ENCODE measurements around the gene BMPR1A.

Gene BMPR1A

GRCh38 chr10:86898511-86898910 lies 142.1 kb downstream of the BMPR1A start:
- H3K4me3 ChIP-seq (replicated peaks; ENCODE audit: insufficient read depth, low read length): no peak overlapping the region
- TF ChIP-seq CTCF (IDR thresholded peaks at IDR 0.05; ENCODE audit: insufficient read depth, low read length) (no peak), SPI1 (IDR thresholded peaks at IDR 0.05; ENCODE audit: borderline replicate concordance, low read depth) (no peak), REST (IDR thresholded peaks at IDR 0.05; ENCODE audit: insufficient replicate concordance, low read depth) (no peak), POLR2AphosphoS5 (IDR thresholded peaks at IDR 0.05; ENCODE audit: low read depth) (no peak), GABPA (IDR thresholded peaks at IDR 0.05; ENCODE audit: low read depth) (no peak)
- H3K27me3 ChIP-seq (ENCODE audit: insufficient read depth, poor library complexity, severe bottlenecking): no peaks in the 10 kb centered on the region
- no peak overlapping the region for H3K27ac ChIP-seq (replicated peaks)
- no peak for DNase-seq (ENCODE audit: low read depth in 1 of 2, low spot score in 1 of 2)

- no peaks in the 10 kb centered on the region for H3K27me3 ChIP-seq (ENCODE audit: insufficient read depth, poor library complexity, severe bottlenecking)
- no peak for DNase-seq (ENCODE audit: low read depth in 1 of 2, low spot score in 1 of 2)
- no peak overlapping the region for H3K4me3 ChIP-seq (replicated peaks; ENCODE audit: insufficient read depth, low read length)
- H3K27ac ChIP-seq (replicated peaks): no peak overlapping the region
- TF ChIP-seq GABPA (IDR thresholded peaks at IDR 0.05; ENCODE audit: low read depth): no peak
- no peak for TF ChIP-seq POLR2AphosphoS5 (IDR thresholded peaks at IDR 0.05; ENCODE audit: low read depth)
- no peak for TF ChIP-seq REST (IDR thresholded peaks at IDR 0.05; ENCODE audit: insufficient replicate concordance, low read depth)
- TF ChIP-seq CTCF (IDR thresholded peaks at IDR 0.05; ENCODE audit: insufficient read depth, low read length): no peak
- TF ChIP-seq SPI1 (IDR thresholded peaks at IDR 0.05; ENCODE audit: borderline replicate concordance, low read depth): no peak
These were observed 142.7 kb downstream of the BMPR1A start for GRCh38 chr10:86899132-86899531.

GRCh38 chr10:86899670-86900276 lies 143.4 kb downstream of the BMPR1A start:
- Histone ChIP-seq H3K27me3 (ENCODE audit: insufficient read depth, poor library complexity, severe bottlenecking) (no peaks in the 10 kb centered on the region), H3K27ac (replicated peaks) (no peak overlapping the region), H3K4me3 (replicated peaks; ENCODE audit: insufficient read depth, low read length) (no peak overlapping the region)
- TF ChIP-seq CTCF (IDR thresholded peaks at IDR 0.05; ENCODE audit: insufficient read depth, low read length) (peak; percentile 47), GABPA (IDR thresholded peaks at IDR 0.05; ENCODE audit: low read depth) (no peak)
- peak in 1 of 2 experiments; percentile 50 for DNase-seq (ENCODE audit: low read depth in 1 of 2, low spot score in 1 of 2)

GRCh38 chr10:86900955-86901354 lies 144.5 kb downstream of the BMPR1A start:
- no peak overlapping the region for H3K4me3 ChIP-seq (replicated peaks; ENCODE audit: insufficient read depth, low read length)
- H3K27me3 ChIP-seq (ENCODE audit: insufficient read depth, poor library complexity, severe bottlenecking): no peaks in the 10 kb centered on the region
- no peak for TF ChIP-seq POLR2AphosphoS5 (IDR thresholded peaks at IDR 0.05; ENCODE audit: low read depth)
- no peak for TF ChIP-seq SPI1 (IDR thresholded peaks at IDR 0.05; ENCODE audit: borderline replicate concordance, low read depth)
- no peak for TF ChIP-seq REST (IDR thresholded peaks at IDR 0.05; ENCODE audit: insufficient replicate concordance, low read depth)
- no peak for TF ChIP-seq GABPA (IDR thresholded peaks at IDR 0.05; ENCODE audit: low read depth)
- no peak overlapping the region for H3K27ac ChIP-seq (replicated peaks)
- DNase-seq (ENCODE audit: low read depth in 1 of 2, low spot score in 1 of 2): no peak
